ENCODE measurements around the gene AVPI1. TPM values are rescaled to one million over a fixed set of nuclear protein-coding genes. Genes with fewer than 3 reads are reported as not detected.

Gene AVPI1
- total and polyA plus RNA-seq, 2 experiments from 2014 or later = 7.4 to 7.6 TPM

DNA sequence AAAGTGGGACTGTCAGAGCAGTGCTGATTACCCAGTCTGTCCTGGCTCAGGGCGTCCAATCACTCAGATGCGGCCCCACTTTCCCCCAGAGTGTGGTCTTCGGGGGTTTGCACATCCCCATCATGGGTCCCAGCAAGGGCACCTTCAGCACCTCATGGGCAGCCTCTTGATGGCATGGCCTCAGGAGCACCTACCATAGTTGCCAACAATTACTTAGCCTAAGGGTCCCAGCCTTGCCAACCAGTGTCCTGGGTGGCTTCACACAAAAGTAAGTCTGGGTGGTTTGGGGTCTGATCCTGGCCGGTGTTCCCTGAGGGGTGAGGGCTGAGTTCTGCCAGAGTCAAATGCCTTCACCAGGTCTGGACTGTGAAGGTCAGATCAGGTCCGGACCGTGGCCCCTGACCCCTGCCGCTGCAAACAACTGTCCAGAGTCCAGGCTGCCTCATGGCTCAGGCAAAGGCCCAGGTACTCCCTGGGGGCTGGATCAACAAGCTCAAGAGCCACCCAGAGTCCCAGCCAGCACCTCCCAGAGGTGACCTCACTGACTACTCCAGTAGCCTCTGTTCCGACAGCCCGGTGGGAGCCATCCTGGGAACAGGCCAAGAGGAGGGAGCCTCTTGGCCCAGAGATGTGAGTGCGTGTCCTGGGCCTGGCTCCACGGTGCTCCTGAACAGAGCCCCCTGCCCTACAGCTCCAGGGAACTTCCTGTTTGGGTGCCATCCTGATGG, 20.3 kb upstream of the AVPI1 start:
- H3K4me1 Mint-ChIP-seq = peaks cover 18% of the 10 kb centered on the region
- H3K36me3 Mint-ChIP-seq (ENCODE audit: low read depth) = no peaks in the 10 kb centered on the region
- Histone ChIP-seq H3K4me3 (no peak overlapping the region), H3K79me2 (replicated peaks; ENCODE audit: insufficient read depth) (no peaks in the 10 kb centered on the region), H2AFZ (no peak overlapping the region), H3K27me3 (ENCODE audit: insufficient read depth) (no peaks in the 10 kb centered on the region), H3K9me2 (ENCODE audit: insufficient read depth) (no peaks in the 10 kb centered on the region), H4K20me1 (replicated peaks; ENCODE audit: insufficient read depth) (no peaks in the 10 kb centered on the region), H3K4me2 (no peak overlapping the region), H3K27ac (ENCODE audit: low read depth) (no peak overlapping the region), H3K36me3 (ENCODE audit: insufficient read depth) (no peaks in the 10 kb centered on the region), H3K4me1 (ENCODE audit: insufficient read depth) (peaks cover under 1% of the 10 kb centered on the region; the same call in 1 of the 2 replicates), H3F3A (replicated peaks; ENCODE audit: low read depth) (0 out of 2 replicates have a peak, but pooled peaks cover 5% of the 10 kb centered on the region)
- DNase-seq (ENCODE audit: low spot score) = no peak
- ATAC-seq = no peak
- no peaks in the 10 kb centered on the region for H3K9me3 Mint-ChIP-seq
- no peak overlapping the region for H3K4me3 Mint-ChIP-seq
- TF ChIP-seq POLR2AphosphoS5 (IDR thresholded peaks at IDR 0.05; ENCODE audit: low read depth) = no peak
- no peak for TF ChIP-seq JUNB (IDR thresholded peaks at IDR 0.05; ENCODE audit: unreplicated experiment)
- TF ChIP-seq, protein P1, sequence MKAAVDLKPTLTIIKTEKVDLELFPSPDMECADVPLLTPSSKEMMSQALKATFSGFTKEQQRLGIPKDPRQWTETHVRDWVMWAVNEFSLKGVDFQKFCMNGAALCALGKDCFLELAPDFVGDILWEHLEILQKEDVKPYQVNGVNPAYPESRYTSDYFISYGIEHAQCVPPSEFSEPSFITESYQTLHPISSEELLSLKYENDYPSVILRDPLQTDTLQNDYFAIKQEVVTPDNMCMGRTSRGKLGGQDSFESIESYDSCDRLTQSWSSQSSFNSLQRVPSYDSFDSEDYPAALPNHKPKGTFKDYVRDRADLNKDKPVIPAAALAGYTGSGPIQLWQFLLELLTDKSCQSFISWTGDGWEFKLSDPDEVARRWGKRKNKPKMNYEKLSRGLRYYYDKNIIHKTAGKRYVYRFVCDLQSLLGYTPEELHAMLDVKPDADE (IDR thresholded peaks at IDR 0.05) = no peak
- no peak for TF ChIP-seq CREB1 (CRISPR knock-in tag; IDR thresholded peaks at IDR 0.05; ENCODE audit: low read depth)
- TF ChIP-seq ZNF114 (CRISPR knock-in tag; IDR thresholded peaks at IDR 0.05) = no peak
- no peak for TF ChIP-seq EZH2 (IDR thresholded peaks at IDR 0.05; ENCODE audit: low read depth, unreplicated experiment)
- no peak for TF ChIP-seq STAT1 (IDR thresholded peaks at IDR 0.05; ENCODE audit: unreplicated experiment)
- TF ChIP-seq, protein P2, sequence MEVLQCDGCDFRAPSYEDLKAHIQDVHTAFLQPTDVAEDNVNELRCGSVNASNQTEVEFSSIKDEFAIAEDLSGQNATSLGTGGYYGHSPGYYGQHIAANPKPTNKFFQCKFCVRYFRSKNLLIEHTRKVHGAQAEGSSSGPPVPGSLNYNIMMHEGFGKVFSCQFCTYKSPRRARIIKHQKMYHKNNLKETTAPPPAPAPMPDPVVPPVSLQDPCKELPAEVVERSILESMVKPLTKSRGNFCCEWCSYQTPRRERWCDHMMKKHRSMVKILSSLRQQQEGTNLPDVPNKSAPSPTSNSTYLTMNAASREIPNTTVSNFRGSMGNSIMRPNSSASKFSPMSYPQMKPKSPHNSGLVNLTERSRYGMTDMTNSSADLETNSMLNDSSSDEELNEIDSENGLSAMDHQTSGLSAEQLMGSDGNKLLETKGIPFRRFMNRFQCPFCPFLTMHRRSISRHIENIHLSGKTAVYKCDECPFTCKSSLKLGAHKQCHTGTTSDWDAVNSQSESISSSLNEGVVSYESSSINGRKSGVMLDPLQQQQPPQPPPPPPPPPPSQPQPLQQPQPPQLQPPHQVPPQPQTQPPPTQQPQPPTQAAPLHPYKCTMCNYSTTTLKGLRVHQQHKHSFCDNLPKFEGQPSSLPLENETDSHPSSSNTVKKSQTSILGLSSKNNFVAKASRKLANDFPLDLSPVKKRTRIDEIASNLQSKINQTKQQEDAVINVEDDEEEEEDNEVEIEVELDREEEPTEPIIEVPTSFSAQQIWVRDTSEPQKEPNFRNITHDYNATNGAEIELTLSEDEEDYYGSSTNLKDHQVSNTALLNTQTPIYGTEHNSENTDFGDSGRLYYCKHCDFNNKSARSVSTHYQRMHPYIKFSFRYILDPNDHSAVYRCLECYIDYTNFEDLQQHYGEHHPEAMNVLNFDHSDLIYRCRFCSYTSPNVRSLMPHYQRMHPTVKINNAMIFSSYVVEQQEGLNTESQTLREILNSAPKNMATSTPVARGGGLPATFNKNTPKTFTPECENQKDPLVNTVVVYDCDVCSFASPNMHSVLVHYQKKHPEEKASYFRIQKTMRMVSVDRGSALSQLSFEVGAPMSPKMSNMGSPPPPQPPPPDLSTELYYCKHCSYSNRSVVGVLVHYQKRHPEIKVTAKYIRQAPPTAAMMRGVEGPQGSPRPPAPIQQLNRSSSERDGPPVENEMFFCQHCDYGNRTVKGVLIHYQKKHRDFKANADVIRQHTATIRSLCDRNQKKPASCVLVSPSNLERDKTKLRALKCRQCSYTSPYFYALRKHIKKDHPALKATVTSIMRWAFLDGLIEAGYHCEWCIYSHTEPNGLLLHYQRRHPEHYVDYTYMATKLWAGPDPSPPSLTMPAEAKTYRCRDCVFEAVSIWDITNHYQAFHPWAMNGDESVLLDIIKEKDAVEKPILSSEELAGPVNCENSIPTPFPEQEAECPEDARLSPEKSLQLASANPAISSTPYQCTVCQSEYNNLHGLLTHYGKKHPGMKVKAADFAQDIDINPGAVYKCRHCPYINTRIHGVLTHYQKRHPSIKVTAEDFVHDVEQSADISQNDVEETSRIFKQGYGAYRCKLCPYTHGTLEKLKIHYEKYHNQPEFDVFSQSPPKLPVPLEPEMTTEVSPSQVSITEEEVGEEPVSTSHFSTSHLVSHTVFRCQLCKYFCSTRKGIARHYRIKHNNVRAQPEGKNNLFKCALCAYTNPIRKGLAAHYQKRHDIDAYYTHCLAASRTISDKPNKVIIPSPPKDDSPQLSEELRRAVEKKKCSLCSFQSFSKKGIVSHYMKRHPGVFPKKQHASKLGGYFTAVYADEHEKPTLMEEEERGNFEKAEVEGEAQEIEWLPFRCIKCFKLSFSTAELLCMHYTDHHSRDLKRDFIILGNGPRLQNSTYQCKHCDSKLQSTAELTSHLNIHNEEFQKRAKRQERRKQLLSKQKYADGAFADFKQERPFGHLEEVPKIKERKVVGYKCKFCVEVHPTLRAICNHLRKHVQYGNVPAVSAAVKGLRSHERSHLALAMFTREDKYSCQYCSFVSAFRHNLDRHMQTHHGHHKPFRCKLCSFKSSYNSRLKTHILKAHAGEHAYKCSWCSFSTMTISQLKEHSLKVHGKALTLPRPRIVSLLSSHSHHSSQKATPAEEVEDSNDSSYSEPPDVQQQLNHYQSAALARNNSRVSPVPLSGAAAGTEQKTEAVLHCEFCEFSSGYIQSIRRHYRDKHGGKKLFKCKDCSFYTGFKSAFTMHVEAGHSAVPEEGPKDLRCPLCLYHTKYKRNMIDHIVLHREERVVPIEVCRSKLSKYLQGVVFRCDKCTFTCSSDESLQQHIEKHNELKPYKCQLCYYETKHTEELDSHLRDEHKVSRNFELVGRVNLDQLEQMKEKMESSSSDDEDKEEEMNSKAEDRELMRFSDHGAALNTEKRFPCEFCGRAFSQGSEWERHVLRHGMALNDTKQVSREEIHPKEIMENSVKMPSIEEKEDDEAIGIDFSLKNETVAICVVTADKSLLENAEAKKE (CRISPR knock-in tag; IDR thresholded peaks at IDR 0.05) = no peak
- TF ChIP-seq, protein P3, sequence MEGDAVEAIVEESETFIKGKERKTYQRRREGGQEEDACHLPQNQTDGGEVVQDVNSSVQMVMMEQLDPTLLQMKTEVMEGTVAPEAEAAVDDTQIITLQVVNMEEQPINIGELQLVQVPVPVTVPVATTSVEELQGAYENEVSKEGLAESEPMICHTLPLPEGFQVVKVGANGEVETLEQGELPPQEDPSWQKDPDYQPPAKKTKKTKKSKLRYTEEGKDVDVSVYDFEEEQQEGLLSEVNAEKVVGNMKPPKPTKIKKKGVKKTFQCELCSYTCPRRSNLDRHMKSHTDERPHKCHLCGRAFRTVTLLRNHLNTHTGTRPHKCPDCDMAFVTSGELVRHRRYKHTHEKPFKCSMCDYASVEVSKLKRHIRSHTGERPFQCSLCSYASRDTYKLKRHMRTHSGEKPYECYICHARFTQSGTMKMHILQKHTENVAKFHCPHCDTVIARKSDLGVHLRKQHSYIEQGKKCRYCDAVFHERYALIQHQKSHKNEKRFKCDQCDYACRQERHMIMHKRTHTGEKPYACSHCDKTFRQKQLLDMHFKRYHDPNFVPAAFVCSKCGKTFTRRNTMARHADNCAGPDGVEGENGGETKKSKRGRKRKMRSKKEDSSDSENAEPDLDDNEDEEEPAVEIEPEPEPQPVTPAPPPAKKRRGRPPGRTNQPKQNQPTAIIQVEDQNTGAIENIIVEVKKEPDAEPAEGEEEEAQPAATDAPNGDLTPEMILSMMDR (conservative IDR thresholded peaks at IDR 0.05; ENCODE audit: low read depth in 2 of 2) = no peak
- no peak for TF ChIP-seq NANOG (IDR thresholded peaks at IDR 0.05; ENCODE audit: borderline replicate concordance)
- TF ChIP-seq ZNF331 (CRISPR knock-in tag; IDR thresholded peaks at IDR 0.05; ENCODE audit: low read depth) = no peak
- TF ChIP-seq, protein P4, sequence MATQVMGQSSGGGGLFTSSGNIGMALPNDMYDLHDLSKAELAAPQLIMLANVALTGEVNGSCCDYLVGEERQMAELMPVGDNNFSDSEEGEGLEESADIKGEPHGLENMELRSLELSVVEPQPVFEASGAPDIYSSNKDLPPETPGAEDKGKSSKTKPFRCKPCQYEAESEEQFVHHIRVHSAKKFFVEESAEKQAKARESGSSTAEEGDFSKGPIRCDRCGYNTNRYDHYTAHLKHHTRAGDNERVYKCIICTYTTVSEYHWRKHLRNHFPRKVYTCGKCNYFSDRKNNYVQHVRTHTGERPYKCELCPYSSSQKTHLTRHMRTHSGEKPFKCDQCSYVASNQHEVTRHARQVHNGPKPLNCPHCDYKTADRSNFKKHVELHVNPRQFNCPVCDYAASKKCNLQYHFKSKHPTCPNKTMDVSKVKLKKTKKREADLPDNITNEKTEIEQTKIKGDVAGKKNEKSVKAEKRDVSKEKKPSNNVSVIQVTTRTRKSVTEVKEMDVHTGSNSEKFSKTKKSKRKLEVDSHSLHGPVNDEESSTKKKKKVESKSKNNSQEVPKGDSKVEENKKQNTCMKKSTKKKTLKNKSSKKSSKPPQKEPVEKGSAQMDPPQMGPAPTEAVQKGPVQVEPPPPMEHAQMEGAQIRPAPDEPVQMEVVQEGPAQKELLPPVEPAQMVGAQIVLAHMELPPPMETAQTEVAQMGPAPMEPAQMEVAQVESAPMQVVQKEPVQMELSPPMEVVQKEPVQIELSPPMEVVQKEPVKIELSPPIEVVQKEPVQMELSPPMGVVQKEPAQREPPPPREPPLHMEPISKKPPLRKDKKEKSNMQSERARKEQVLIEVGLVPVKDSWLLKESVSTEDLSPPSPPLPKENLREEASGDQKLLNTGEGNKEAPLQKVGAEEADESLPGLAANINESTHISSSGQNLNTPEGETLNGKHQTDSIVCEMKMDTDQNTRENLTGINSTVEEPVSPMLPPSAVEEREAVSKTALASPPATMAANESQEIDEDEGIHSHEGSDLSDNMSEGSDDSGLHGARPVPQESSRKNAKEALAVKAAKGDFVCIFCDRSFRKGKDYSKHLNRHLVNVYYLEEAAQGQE (IDR thresholded peaks at IDR 0.05; ENCODE audit: unreplicated experiment) = no peak
- H3K27me3 Mint-ChIP-seq (ENCODE audit: insufficient read depth, low read depth, poor library complexity) = peaks cover 7% of the 10 kb centered on the region
- no peak overlapping the region for H3K27ac Mint-ChIP-seq

Measured in GM23338 (cell line).